Mesothelial cell of epicardium (in vitro differentiated cells): ENCODE results near the gene ZFPM1. TPM values are rescaled to one million over a fixed set of nuclear protein-coding genes. Genes with fewer than 3 reads are reported as not detected.
A peak's percentile ranks its signal among the peaks of the same experiment; 100 is the strongest.

ENCODE experiments used
- DNase-seq, 2 experiments: peaks; one replicate each; pipeline ENCODE4 v3.0.0; 2021; ENCODE audit warnings: low spot score in 2 of 2; ENCODE audit not compliant: unreplicated experiment in 2 of 2
- H3K27ac Mint-ChIP-seq: 2 replicates; pipeline ENCODE4 v1.8.0; 2021; ENCODE audit warnings: mixed read lengths
- H3K27me3 Mint-ChIP-seq: 2 replicates; pipeline ENCODE4 v1.8.0; 2021; ENCODE audit warnings: low read depth, mixed read lengths
- H3K36me3 Mint-ChIP-seq: 2 replicates; pipeline ENCODE4 v1.8.0; 2021; ENCODE audit warnings: mixed read lengths
- H3K4me1 Mint-ChIP-seq: 2 replicates; pipeline ENCODE4 v1.8.0; 2021; ENCODE audit warnings: mixed read lengths
- H3K4me3 Mint-ChIP-seq: 2 replicates; pipeline ENCODE4 v1.8.0; 2021; ENCODE audit warnings: mild to moderate bottlenecking, moderate library complexity, mixed read lengths
- H3K9me3 Mint-ChIP-seq: 2 replicates; pipeline ENCODE4 v1.8.0; 2021; ENCODE audit warnings: mixed read lengths
- microRNA-seq: library from miRNA; unstranded; fragments of <30 nt; microRNA quantifications from one replicate; pipeline ENCODE4 v1.2.0, GENCODE V29; 2021; ENCODE audit warnings: inconsistent platforms, mixed read lengths
- total RNA-seq: library from RNA; stranded (reverse); gene quantifications from 3 replicates; pipeline ENCODE4 v1.2.1, GENCODE V29; 2021
- TF ChIP-seq, protein P1 (sequence below): fragments of 200-600 bp; sonication (generic); IDR thresholded peaks from one replicate; pipeline ENCODE4 v1.5.0; 2021; ENCODE audit warnings: antibody characterized with exemption; ENCODE audit not compliant: unreplicated experiment

ZFPM1 gene
- total RNA-seq, 1 donor from 2014 or later = 56.2 TPM

DNA sequence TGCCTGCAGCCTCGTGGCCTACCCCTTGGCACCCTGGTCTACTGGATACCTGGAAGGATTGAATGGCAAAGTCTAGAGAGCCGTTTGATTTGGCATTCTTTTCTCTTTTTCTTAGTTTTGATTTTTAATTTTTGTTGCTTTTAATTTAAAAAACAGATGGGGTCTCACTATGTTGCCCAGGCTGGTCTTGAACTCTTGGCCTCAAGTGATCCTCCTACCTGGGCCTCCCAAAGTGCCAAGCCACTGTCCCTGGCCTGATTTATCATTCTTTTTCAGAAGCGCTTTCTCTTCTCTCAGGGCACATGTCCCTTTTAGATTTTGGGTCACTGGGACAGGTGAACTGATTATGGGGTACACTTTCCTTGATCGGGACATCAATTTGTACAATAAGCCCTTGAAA lies 128.0 kb downstream of the ZFPM1 start:
- no peak for DNase-seq
- H3K27ac Mint-ChIP-seq = no peak overlapping the region
- no peaks in the 10 kb centered on the region for H3K27me3 Mint-ChIP-seq
- TF ChIP-seq, protein P1, sequence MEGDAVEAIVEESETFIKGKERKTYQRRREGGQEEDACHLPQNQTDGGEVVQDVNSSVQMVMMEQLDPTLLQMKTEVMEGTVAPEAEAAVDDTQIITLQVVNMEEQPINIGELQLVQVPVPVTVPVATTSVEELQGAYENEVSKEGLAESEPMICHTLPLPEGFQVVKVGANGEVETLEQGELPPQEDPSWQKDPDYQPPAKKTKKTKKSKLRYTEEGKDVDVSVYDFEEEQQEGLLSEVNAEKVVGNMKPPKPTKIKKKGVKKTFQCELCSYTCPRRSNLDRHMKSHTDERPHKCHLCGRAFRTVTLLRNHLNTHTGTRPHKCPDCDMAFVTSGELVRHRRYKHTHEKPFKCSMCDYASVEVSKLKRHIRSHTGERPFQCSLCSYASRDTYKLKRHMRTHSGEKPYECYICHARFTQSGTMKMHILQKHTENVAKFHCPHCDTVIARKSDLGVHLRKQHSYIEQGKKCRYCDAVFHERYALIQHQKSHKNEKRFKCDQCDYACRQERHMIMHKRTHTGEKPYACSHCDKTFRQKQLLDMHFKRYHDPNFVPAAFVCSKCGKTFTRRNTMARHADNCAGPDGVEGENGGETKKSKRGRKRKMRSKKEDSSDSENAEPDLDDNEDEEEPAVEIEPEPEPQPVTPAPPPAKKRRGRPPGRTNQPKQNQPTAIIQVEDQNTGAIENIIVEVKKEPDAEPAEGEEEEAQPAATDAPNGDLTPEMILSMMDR = no peak
- peaks cover 28% of the 10 kb centered on the region for H3K36me3 Mint-ChIP-seq
- no peak overlapping the region for H3K4me3 Mint-ChIP-seq
- H3K4me1 Mint-ChIP-seq = no peaks in the 10 kb centered on the region
- H3K9me3 Mint-ChIP-seq = no peaks in the 10 kb centered on the region

DNA sequence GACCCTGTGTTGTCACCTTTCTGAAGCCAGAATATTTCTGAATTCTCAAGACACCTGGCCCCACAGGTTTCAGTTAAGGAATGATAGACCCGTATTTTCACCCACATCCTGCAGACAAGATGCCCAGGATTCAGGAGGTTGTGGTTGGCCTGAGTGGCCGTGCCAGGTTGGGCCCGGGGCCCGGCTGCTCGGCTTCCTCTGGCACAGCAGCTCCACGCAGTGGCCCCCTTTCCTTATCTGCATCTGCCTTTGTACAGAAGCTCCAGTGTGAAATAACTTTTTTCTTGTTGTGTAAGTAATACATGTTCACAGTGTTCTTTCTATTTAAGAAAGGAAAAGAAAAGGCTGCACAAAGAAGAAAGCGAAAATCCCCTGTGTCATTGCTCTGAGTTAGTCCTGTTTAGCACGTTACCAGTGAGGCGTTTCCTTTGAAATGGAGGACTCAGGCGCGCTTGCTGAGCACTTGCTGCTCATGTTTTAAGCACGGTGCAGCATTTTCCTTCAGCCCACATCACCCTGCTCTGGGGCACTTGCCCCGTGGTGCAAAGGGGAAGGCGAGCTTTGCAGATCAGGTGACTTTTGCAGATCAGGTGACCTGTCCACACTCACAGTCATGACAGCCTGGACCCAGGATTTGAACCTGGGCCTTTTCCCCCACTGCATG lies 130.0 kb downstream of the ZFPM1 start:
- peaks cover 21% of the 10 kb centered on the region for H3K36me3 Mint-ChIP-seq
- no peak for DNase-seq
- H3K4me3 Mint-ChIP-seq = no peak overlapping the region
- no peak overlapping the region for H3K27ac Mint-ChIP-seq
- no peaks in the 10 kb centered on the region for H3K4me1 Mint-ChIP-seq
- no peaks in the 10 kb centered on the region for H3K9me3 Mint-ChIP-seq
- no peaks in the 10 kb centered on the region for H3K27me3 Mint-ChIP-seq
- TF ChIP-seq, protein P1 = no peak

DNA sequence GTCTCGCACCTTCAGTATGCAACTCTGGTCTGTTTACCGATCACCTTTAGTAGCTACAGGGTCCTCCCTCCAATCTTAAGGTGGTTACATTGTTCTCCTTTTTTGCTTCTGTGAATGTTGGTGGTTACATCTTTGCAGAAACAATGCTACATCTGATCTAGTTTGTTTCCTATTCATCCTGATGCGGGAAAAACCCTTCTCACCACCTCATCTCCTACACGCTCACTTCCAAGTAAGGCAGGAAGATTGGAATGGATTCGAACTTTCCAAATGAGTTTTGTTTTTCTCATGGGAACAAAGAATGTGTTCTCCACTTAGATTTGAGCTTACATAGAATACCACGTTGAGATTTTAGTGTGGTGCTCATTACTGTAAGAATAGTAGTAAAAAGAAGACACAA lies 131.6 kb downstream of the ZFPM1 start:
- Mint-ChIP-seq H3K27me3 (no peaks in the 10 kb centered on the region), H3K4me1 (no peaks in the 10 kb centered on the region), H3K9me3 (no peaks in the 10 kb centered on the region), H3K4me3 (no peak overlapping the region), H3K36me3 (peaks cover 22% of the 10 kb centered on the region), H3K27ac (no peak overlapping the region)
- TF ChIP-seq, protein P1 = no peak
- DNase-seq = no peak

DNA sequence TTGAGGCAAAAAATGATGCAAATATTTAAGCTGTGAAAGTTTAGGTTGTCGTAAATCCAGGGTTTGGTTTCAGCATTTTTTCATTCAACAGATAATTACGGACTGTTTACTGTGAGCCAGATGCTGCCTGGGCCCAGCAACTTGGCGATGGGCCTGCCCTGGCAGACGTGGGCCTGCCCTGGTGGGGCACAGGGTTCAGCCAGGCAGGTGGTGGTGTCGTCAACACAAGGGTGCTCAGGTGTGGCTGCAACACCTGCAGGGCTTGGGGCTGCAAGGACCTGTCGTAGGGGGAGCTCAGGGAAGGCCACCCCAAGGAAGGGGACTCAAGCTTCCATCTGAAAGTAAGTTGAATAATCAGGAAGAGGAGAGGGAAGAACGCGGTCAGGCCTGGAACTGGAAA lies 132.2 kb downstream of the ZFPM1 start:
- H3K27ac Mint-ChIP-seq = no peak overlapping the region
- no peaks in the 10 kb centered on the region for H3K4me1 Mint-ChIP-seq
- DNase-seq = no peak
- no peak overlapping the region for H3K4me3 Mint-ChIP-seq
- H3K27me3 Mint-ChIP-seq = no peaks in the 10 kb centered on the region
- H3K9me3 Mint-ChIP-seq = no peaks in the 10 kb centered on the region
- TF ChIP-seq, protein P1 = no peak
- H3K36me3 Mint-ChIP-seq = peaks cover 24% of the 10 kb centered on the region

DNA sequence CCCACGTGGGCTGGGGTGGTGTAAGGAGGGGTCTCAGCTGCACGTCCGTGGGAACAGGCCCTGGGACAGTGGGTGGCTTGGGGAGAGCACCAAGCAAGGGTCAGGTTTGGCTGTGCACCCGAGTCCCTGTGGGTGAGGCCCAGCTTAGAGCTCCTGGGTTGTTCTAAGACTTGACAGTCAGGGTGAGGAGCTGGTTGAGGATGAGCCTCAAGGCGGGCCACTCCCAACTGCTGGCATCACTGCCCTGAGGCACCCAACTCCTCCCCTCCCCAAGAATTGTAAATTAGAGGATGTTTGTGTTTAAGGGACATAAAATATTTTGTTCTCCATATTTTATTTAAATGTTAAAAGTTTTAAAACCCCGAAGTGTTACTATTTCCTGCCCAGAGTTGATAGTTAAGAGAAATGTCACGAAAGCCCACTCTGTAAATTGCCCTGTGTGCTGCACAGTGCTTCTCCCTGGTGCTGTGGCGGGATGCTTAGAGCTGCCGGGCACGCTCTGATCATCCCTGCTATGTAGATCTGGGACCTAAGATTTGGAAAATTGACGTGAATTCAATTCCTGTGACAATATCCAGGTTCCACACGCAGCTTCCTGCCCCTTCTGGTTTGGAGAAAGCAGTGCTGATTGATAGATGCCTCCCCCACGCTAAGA lies 133.0 kb downstream of the ZFPM1 start:
- no peaks in the 10 kb centered on the region for H3K4me1 Mint-ChIP-seq
- peaks cover 18% of the 10 kb centered on the region for H3K36me3 Mint-ChIP-seq
- no peak overlapping the region for H3K27ac Mint-ChIP-seq
- DNase-seq = no peak
- H3K4me3 Mint-ChIP-seq = no peak overlapping the region
- H3K9me3 Mint-ChIP-seq = no peaks in the 10 kb centered on the region
- H3K27me3 Mint-ChIP-seq = no peaks in the 10 kb centered on the region
- TF ChIP-seq, protein P1 = no peak

Small RNA genes within 50 kb of the gene (microRNA-seq; reads per million reads assigned to microRNA genes)
- 4.4 reads per million, percentile 15 among the genes with 10 or more reads in this experiment for gene MIR5189

Other genes starting within 250 kb of the ZFPM1 start
- gene ZNF469, start 70.3 kb upstream of the ZFPM1 start, total RNA-seq = 26.8 to 28.7 TPM (median 27.9 TPM) in 3 replicates
- gene ZC3H18, start 117.1 kb downstream of the ZFPM1 start, total RNA-seq = 59.9 to 64.9 TPM (median 62.2 TPM) in 3 replicates
- 0.23 TPM in 1 of 3 replicates, not detected in the others for gene IL17C, start 185.3 kb downstream of the ZFPM1 start, total RNA-seq
- gene CYBA, start 197.8 kb downstream of the ZFPM1 start, total RNA-seq = 116 to 127 TPM (median 121 TPM) in 3 replicates
- 59.5 to 67.2 TPM (median 64.0 TPM) in 3 replicates for gene MVD, start 209.8 kb downstream of the ZFPM1 start, total RNA-seq
- 0.29 to 0.69 TPM (median 0.43 TPM) in 3 replicates for gene SNAI3, start 233.2 kb downstream of the ZFPM1 start, total RNA-seq